ENCODE data around the gene BST2.
A peak's percentile ranks its signal among the peaks of the same experiment; 100 is the strongest.

BST2 gene

GRCh38 chr19:17405250-17406045, at the start of gene BST2:
Gene BST2 (minus strand): TSS chr19:17405630. CDS start chr19:17405575, 55 bp downstream.
- no peak for DNase-seq

- DNase-seq = no peak
Observed at GRCh38 chr19:17454576-17455071, 49.2 kb upstream of the BST2 start.

GRCh38 chr19:17451820-17452219, 46.4 kb upstream of the BST2 start:
- DNase-seq = no peak

GRCh38 chr19:17450264-17451075, 45.0 kb upstream of the BST2 start:
- no peak for DNase-seq

GRCh38 chr19:17448131-17448967, 42.9 kb upstream of the BST2 start, which contains the start of gene TMEM221:
Gene TMEM221 (minus strand): TSS chr19:17448668. CDS start chr19:17448462, 206 bp downstream.
- DNase-seq = peak; percentile 73

- DNase-seq = peak; percentile 62
Observed at GRCh38 chr19:17447704-17448130, 42.3 kb upstream of the BST2 start.

GRCh38 chr19:17445526-17446165, 40.2 kb upstream of the BST2 start:
- no peak for DNase-seq

- no peak for DNase-seq
Observed at GRCh38 chr19:17441241-17442021, 36.0 kb upstream of the BST2 start.

- DNase-seq = no peak
Observed at GRCh38 chr19:17436874-17437267, 31.4 kb upstream of the BST2 start.

- DNase-seq = no peak
Observed at GRCh38 chr19:17436094-17436873, 30.9 kb upstream of the BST2 start.

- DNase-seq = no peak
Observed at GRCh38 chr19:17435218-17435617, 29.8 kb upstream of the BST2 start.

GRCh38 chr19:17431417-17431816, 26.0 kb upstream of the BST2 start:
- DNase-seq = no peak

GRCh38 chr19:17429641-17430113, 24.2 kb upstream of the BST2 start:
- DNase-seq = no peak

- no peak for DNase-seq
Observed at GRCh38 chr19:17424743-17425365, 19.4 kb upstream of the BST2 start.

GRCh38 chr19:17423429-17424208, 18.2 kb upstream of the BST2 start:
- DNase-seq = no peak

GRCh38 chr19:17421942-17422341, 16.5 kb upstream of the BST2 start:
- no peak for DNase-seq

GRCh38 chr19:17420475-17420924, 15.1 kb upstream of the BST2 start:
- DNase-seq = peak; percentile 64

GRCh38 chr19:17419621-17420474, 14.4 kb upstream of the BST2 start, which contains the start of gene MVB12A:
Gene MVB12A (plus strand): TSS chr19:17420047. CDS start chr19:17420136, 89 bp downstream.
- peak; percentile 99 for DNase-seq

Measured in right forelimb (tissue), 1 donor.